GM13976 (cell line): ENCODE measurements around the gene CCDC47.

ENCODE experiments used
- DNase-seq: peaks from one replicate; pipeline ENCODE4 v3.0.0; 2012; ENCODE audit warnings: low spot score
- in situ Hi-C: fragments of 300-500 bp; cut with MboI; formaldehyde crosslinking; loops from one replicate; pipeline ENCODE4 v1.12.0; 2022; ENCODE audit warnings: low sequenced_read_pairs, mixed read lengths, inconsistent platforms; ENCODE audit not compliant: unreplicated experiment
- TF ChIP-seq, protein P1 (sequence below): IDR thresholded peaks from 2 replicates; pipeline ENCODE4 v1.5.1; 2012; ENCODE audit warnings: borderline replicate concordance, mild to moderate bottlenecking; ENCODE audit not compliant: insufficient read depth; ENCODE audit errors: extremely low read depth, missing control alignments, control extremely low read depth

Gene CCDC47

DNA sequence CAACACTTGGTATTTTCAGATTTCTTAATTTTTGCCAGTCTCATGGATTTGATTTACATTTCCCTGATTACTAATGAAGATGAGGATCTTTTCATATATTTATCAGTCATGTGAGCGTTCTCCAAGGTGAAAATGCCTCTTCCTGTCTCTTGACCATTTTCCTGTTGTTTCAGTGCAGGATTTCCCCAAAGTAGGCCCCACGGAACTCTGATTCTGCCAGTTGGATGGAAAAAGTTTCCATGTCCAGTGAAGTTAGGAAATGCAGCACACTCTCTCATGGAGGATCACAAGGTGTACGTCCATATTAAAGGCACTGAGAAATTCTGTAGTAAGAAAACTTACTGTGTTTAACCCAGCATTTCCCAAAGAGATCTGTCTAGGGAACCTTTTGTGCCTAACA is 57.0 kb downstream of the CCDC47 start:
- DNase-seq: no peak
- in situ Hi-C loops: no loop called here
- TF ChIP-seq, protein P1, sequence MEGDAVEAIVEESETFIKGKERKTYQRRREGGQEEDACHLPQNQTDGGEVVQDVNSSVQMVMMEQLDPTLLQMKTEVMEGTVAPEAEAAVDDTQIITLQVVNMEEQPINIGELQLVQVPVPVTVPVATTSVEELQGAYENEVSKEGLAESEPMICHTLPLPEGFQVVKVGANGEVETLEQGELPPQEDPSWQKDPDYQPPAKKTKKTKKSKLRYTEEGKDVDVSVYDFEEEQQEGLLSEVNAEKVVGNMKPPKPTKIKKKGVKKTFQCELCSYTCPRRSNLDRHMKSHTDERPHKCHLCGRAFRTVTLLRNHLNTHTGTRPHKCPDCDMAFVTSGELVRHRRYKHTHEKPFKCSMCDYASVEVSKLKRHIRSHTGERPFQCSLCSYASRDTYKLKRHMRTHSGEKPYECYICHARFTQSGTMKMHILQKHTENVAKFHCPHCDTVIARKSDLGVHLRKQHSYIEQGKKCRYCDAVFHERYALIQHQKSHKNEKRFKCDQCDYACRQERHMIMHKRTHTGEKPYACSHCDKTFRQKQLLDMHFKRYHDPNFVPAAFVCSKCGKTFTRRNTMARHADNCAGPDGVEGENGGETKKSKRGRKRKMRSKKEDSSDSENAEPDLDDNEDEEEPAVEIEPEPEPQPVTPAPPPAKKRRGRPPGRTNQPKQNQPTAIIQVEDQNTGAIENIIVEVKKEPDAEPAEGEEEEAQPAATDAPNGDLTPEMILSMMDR: no peak

DNA sequence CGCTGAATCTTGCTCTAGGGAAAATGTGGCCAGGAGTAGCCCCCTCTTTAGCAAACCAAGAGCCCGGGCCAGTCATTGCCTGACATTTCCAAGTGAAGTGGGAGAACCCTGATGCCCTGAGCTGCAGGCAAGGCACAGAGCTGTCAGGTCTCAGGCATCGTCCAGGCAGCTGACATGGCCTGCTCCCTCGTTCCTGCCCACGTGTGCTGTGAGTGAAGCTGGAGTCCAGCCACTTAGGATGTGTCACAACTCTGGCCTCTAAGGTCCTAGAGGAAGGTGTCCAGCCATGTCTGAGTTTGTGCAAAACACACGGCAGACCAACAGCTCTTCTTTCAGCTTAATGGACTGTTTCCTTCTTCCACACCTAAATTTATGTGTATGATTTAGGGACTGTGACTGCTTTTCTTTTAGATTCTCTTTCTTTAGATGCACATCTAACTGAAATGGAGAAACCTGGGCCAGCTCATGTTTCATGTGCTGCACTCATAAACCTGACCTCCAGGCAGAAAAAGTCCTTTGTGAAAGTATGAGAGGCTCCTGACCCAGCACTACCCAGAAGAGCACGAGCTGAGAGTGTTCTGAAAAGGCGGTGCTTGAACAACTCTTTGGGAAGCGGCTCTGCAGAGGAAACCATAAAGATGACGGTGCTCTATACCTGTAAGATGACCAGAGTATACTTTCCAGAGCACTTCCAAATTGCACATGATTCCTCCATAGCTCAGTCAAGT is 58.7 kb downstream of the CCDC47 start:
- in situ Hi-C loops: no loop called here
- DNase-seq: no peak
- TF ChIP-seq, protein P1: no peak

- TF ChIP-seq, protein P1: no peak
- DNase-seq: no peak
- in situ Hi-C loops: no loop called here
Observed at GRCh38 chr17:63709110-63709509, 64.3 kb downstream of the CCDC47 start.

GRCh38 chr17:63707151-63707550 is 66.2 kb downstream of the CCDC47 start:
- in situ Hi-C loops: no loop called here
- TF ChIP-seq, protein P1: no peak
- DNase-seq: no peak

DNA sequence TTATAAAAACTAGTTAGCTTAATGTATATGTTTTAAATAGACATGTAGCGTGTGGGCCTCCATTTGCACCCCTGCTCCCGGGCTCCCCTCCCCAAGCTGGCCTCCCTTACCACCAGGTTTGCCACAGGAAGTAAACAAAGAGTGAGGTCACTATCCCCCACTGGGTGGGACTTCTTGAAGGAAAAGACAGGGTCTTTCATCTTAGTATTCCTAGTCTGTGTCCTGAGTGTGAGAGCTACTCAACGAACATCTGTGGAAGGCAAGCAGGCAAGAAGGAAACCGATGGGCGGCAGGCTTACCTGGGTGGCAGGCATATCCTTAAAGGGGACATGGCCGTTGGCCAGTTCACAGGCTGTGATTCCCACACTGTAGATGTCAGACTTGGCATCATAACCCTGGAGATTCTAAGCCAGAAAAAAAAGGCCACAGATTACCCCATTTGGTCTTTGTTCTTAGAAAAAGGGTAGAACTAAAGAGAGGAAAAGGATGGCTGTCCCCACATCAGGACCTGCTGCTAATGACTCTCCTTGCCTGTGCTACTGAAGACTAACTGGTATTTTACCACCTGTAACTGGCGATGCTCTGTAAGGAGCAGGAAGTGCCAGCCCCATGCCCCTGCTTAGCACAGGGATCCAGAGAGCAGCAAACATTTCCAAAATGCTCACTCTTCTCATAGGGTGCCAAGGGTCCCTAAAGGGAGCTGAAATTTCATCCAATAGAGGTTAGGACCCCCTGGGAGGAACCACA is 66.9 kb downstream of the CCDC47 start:
- TF ChIP-seq, protein P1: no peak
- no peak for DNase-seq
- in situ Hi-C loops: no loop called here

DNA sequence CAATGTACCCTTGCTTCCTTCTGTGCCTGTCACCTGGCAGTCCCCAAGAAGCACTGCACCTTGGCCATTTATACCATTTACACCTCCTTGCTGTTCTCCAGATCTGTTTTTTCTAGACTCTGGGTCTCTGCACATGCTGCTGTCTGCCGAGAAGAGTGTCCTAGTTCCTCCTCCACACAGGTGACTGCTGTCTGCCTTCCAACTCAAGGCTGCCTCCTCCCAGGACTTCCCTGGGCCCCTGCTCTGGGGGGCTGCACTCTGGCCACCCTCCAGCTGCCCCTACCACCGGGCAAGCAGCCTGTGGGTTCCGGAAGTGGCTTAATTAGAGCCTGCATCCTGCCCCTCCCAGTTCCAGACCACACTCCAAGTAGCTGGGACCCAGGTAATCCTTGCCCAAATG is 67.7 kb downstream of the CCDC47 start:
- TF ChIP-seq, protein P1: no peak
- DNase-seq: peak; percentile 18
- in situ Hi-C loops: no loop called here

DNA sequence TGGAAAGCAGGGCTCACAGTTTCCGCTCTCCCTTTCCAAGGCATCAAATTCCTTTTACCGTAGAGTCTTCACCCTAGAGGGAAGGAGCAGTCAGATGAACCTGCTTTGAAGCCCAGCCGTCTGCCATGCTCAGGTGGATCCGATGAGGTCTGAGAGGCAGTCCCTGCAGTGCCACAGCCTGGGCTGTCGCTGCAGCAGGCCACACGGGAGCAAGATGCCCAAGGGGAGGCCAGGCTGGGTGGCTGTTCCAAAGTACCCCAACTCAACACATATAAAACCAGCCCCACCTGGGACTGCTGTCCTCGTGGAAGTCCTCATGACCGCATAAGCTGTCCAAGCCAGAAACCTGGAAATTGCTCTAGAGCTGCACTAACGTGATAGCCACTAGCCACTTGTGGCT is 68.6 kb downstream of the CCDC47 start:
- in situ Hi-C loops: no loop called here
- TF ChIP-seq, protein P1: no peak

More for the DNA sequence above, 68.6 kb downstream of the CCDC47 start:
- peak; percentile 15 for DNase-seq
